ENCODE measurements around the gene WDR7.

WDR7 gene

DNA sequence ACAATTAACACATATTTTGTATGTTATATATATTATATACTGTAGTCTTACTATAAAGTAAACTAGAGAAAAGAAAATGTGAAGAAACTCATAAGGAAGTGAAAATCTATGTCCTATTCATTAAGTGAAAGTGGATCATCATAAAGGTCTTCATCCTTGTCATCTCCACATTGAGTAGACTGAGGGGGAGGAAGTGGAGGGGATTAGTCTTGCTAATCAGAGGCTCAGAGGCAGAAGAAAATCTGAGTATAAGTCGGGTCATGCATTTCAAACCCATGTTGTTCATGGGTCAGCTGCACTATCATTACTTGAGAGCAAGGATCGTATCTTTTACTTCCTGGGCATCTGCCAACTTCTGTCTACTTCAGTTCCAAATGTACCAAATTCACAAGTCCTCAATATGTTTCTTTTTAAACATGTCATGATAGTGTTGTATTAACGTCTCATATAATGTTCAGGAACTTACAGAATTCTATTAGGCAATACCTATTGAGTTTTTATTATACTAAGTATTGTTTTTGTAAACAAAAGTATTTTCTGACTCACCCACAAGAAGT is 286.8 kb downstream of the WDR7 start:
- DNase-seq (ENCODE audit: low read depth in 2 of 2) = no peak

DNA sequence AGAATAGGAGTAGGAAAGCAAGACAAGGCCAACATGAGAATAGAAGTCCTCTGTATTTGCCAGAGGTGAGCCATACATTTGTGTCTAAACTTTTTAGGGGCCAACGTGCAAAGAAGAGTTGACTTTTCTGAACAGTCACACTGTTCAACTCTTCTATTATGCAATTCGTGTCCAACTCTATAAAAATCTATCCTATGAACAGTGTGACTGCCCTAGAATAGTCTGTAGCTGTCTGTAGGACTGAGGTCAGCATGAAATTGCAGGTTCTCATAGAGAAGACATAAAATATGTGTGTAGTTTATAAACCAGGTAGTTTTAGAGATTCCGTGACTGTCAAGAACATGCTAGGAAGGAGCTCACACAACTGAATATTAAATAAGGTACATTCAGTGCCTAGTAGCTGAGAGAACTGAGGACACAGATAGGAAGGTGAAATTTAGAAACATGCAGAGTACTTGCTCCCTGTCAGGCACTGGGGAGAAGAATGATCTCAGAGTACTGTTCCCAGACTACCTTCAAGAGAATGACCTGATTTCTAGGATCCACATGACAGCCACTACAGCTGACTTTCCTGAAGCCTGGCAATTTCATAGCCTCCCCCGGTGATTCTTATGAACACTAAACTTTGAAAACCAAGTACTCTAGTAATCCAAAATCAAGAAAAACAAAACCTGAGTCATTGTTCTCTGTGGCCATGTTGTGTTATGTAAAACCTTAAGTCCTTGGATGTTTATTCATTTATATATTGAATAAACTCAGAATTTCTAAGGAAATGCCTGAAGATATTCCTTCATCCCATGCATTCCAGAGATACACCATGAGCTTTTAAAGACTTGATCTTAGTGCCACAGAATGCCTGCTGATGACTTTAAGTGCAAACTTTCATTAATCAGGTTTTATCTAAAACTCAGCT is 294.3 kb downstream of the WDR7 start:
- no peak for DNase-seq (ENCODE audit: low read depth in 2 of 2)

- no peak for DNase-seq (ENCODE audit: low read depth in 2 of 2)
These were observed 296.1 kb downstream of the WDR7 start for GRCh38 chr18:56947236-56947635.

GRCh38 chr18:56952026-56952425 is 300.9 kb downstream of the WDR7 start:
- DNase-seq (ENCODE audit: low read depth in 2 of 2) = no peak

DNA sequence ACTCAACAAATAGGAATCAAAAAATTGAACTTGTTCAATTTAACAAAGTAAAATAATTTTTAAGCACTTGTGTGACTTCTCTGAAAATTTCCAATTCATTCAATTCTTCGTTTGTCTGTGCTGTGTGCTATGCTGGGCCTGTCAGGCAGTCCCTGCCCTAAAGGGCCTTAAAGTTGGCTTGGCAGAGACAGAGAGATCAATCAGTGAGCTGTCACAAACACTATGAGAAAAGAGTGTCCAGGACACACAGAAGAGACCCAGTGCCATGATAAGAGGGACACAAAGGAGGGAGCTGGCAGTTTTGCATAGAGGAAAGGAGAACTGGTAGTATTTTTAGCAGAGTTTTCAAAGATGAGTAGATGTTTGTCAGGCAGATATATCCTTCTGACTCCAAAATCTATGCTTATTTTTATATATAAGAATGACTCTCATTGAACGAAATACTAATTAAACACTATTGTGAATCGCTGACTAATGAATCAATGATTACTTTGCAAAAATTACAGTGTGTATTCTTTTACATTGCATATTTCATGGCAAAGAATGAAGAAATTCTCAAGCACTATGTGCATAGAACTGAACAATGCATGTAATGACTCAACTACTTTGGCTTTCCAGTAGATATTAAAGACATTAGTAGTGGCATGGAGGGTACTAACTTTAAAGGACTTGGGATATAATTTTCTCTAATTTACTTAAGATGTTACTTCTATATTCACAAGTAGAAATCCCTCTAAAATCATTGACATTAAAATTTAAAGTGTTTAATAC is 302.5 kb downstream of the WDR7 start:
- no peak for DNase-seq (ENCODE audit: low read depth in 2 of 2)

DNA sequence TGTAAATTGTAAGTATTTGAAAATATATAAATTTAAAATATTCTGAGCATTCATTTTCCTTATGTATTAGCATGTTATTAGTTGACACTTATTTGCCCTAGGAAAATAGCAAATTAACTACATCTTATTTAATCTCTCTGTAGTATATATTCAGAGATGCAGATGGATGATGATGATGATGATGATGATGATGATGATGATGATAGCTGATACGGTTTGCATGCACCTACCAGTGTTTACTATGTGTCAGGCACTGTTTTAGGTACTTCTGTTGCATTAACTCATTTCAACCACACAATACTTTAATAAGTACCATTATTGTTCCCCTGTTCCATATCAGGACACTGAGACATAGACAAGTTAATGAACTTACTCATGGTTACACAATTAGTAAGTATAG is 304.3 kb downstream of the WDR7 start:
- no peak for DNase-seq (ENCODE audit: low read depth in 2 of 2)

DNA sequence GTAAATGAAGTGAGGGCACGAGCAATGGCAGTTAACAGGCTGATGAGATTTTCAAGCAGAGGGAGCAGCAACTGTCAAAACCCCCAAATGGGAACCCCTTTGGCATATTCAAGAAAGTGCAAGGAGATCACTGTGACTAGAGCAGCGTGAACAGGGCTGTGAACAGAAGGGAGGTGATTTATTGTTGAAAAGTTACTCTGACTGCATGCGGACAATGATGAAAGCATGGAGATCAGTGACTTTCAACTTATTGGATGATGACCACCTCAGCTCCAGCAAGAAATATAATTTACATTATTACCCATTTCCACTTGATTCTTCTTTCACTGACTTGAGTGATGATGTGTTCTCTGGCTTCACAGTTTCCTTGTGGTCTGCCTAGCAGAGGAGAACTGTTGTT is 308.0 kb downstream of the WDR7 start:
- no peak for DNase-seq (ENCODE audit: low read depth in 2 of 2)

GRCh38 chr18:56962322-56962721 is 311.2 kb downstream of the WDR7 start:
- no peak for DNase-seq (ENCODE audit: low read depth in 2 of 2)

GRCh38 chr18:56967035-56967434 is 315.9 kb downstream of the WDR7 start:
- no peak for DNase-seq (ENCODE audit: low read depth in 2 of 2)

- DNase-seq (ENCODE audit: low read depth in 2 of 2) = no peak
These were observed 322.3 kb downstream of the WDR7 start for GRCh38 chr18:56973487-56973886.

GRCh38 chr18:56974141-56974540 is 323.0 kb downstream of the WDR7 start:
- DNase-seq (ENCODE audit: low read depth in 2 of 2) = no peak

DNA sequence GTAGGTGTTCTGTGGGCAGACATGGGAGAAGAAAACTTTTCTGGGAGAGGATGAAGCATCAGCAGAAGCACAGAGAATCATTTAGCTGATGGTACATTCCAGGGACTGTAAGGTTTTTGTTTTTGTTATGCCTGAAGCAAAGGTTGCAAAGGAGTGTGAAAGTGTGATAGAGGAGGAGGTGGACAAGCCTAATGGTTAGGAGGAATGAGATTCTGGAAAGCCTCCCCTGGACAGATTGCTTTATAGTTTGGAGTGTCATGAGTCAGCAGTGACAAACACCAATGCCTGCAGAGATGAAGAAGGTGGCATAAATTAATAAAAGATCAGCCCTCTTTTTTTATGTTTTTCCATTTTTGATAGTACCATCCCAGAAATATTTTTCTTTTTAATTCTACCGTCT is 324.1 kb downstream of the WDR7 start:
- no peak for DNase-seq (ENCODE audit: low read depth in 2 of 2)

- no peak for DNase-seq (ENCODE audit: low read depth in 2 of 2)
These were observed 326.1 kb downstream of the WDR7 start for GRCh38 chr18:56977309-56977708.

GRCh38 chr18:56977771-56978170 is 326.6 kb downstream of the WDR7 start:
- no peak for DNase-seq (ENCODE audit: low read depth in 2 of 2)

- no peak for DNase-seq (ENCODE audit: low read depth in 2 of 2)
These were observed 329.0 kb downstream of the WDR7 start for GRCh38 chr18:56980151-56980550.

GRCh38 chr18:56982766-56983165 is 331.6 kb downstream of the WDR7 start:
- no peak for DNase-seq (ENCODE audit: low read depth in 2 of 2)

- DNase-seq (ENCODE audit: low read depth in 2 of 2) = no peak
These were observed 332.3 kb downstream of the WDR7 start for GRCh38 chr18:56983275-56983992.

DNA sequence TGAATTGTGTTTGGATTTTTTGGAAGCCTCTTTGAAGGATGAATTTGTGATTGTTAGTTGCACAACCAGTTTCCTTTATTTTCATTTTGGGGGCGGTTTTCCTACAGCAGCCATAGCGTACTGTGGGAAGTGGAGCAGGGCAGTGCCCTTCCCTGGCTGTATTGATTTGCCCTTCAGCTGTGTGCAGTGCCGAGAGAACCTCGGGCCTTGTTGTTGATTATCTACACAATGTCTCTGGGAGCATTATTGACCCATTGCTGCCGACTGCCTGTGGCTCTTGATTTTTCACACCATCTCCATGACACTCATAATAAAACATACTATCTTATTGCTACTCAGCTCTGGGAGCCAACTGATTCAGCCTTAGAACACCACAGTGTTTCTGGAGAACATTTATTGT is 333.6 kb downstream of the WDR7 start:
- no peak for DNase-seq (ENCODE audit: low read depth in 2 of 2)

GRCh38 chr18:56986829-56987228 is 335.7 kb downstream of the WDR7 start:
- DNase-seq (ENCODE audit: low read depth in 2 of 2) = no peak

- no peak for DNase-seq (ENCODE audit: low read depth in 2 of 2)
These were observed 336.1 kb downstream of the WDR7 start for GRCh38 chr18:56987236-56987635.

- no peak for DNase-seq (ENCODE audit: low read depth in 2 of 2)
These were observed 336.9 kb downstream of the WDR7 start for GRCh38 chr18:56988022-56988421.

DNA sequence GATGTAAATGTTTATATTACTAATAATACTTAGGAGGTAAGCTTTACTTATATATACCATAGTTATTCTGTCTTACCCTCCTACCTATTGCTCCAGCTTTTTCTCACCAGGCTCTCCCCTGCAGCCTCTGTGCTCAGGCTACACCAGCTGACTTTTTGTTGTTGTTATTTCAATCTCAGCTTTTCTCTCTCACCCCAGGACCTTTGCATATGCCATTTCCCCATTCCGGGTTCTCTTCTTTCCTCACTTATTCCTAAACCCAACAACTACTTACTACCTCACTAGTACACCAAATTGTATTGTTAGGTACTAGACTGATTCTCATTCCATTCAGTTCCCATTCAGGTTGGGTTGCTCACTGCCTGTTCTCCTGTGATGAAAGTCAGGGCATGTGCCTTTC is 339.5 kb downstream of the WDR7 start:
- no peak for DNase-seq (ENCODE audit: low read depth in 2 of 2)

All from activated CD4-positive, alpha-beta T cell treated with anti-CD3 and anti-CD28 coated beads for 24 hours (primary cell).